Pulmonary artery endothelial cell (primary cell): ENCODE results near the gene BSND. TPM values are rescaled to one million over a fixed set of nuclear protein-coding genes. Genes with fewer than 3 reads are reported as not detected.
"Not testable (repeated sequence)": the region's sequence is repeated elsewhere in the genome, so short reads cannot be mapped to it uniquely, and the experiment has no call there.

Experiments used
- DNase-seq: peaks from one replicate; pipeline ENCODE4 v3.0.0-alpha.2; 2011; ENCODE audit warnings: low read depth, low spot score
- total RNA-seq: library from RNA; depleted of rRNA; stranded (reverse); fragments of >200 nt; gene quantifications from 2 replicates; pipeline ENCODE4 v1.2.3, GENCODE V29; 2014

Gene BSND
- total RNA-seq = not detected in 2 replicates

DNA sequence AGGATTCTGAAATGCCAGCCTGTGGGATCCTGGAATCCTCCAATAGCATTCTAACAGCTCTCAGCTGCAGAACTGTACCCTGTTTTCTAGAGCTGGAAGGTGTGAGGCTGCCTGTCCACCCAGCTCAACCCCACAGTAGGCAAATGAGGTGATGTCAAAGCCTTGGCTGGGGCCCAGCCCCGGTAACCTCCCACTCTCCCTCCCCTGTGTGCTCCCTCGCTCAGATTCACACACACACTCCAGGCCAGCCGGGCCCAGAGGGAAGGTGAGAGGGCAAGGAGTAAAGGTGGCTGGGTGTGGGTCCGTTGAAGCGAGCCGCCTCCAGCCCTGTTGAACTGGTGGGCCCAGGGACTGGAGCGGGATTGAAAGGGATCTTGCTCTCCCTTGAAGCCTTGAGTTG lies at the start of gene BSND:
Gene BSND, plus strand, starts transcription at position 257 of the 400 bp plus-strand sequence. CDS start 254 bp downstream, outside the sequence.
- no peak for DNase-seq

DNA sequence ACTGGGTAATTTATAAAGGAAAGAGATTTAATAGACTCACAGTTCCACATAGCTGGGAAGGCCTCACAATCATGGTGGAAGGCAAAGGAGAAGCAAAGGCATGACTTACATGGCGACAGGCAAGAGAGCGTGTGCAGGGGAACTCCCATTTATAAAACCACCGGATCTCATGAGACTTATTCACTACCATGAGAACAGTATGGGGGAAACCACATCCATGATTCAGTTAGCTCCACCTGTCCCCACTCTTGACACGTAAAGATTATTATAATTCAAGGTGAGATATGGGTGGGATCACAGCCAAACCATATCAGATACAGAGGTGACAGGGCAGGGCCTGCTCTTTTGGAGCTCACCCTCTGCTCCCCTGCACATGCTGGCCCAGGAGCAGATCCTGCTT lies 49.7 kb upstream of the BSND start:
- DNase-seq = no peak

DNA sequence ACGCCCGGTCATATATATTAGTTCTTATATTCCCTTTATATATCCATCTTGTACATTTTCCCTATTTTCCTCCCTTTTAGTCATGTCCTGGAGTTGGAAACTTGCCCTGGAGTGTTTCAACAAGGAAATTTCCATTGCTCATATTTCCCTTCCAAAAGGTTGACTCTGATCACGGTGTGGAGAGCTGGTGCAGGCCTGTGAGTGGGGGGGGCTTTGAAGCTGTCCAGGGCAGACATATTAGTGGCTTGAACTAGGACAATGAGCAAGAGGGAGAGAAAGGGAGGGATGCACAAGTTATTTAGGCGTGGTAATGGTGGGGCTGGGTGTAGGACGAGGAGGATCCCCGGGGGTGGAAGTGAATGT lies 48.7 kb upstream of the BSND start:
- DNase-seq = peak; percentile 27

DNA sequence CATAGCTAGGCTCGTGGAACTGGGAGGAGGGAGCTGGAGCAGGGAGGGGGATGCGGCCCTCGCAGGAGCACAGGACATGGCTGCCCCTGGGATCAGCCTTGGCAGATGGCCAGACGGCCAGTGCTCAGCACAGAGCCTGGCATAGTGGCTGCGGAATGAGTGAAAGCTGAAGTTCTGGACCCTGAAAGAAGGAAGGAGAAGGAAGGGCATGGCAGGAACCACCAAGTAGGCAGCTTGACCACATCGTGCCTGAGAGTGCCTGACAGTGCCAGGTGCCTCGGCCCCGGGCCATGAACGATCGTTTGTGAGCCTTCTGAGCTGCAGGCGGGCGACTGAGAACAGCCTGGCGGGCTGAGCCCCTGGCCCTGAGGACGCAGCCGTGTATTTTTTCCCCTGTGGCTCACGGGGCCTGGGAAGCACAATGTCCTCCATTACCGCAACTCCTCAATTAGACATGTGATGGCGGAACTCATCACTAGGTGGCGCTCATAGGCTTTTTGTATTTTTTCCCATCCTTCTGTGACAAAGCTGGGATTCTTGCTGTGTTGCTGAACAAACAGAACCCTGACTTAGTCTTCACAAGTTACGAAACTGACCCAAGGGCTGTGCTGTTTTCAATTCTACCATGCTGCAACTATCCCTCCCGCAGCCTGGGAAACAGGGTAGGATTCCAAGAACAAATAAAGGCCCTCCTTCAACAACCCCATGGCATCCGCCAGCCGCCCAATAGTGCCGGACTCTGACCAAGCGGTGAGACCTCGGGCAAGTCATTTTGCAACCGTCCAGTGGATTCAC lies 48.2 kb upstream of the BSND start:
- DNase-seq = peak; percentile 37

DNA sequence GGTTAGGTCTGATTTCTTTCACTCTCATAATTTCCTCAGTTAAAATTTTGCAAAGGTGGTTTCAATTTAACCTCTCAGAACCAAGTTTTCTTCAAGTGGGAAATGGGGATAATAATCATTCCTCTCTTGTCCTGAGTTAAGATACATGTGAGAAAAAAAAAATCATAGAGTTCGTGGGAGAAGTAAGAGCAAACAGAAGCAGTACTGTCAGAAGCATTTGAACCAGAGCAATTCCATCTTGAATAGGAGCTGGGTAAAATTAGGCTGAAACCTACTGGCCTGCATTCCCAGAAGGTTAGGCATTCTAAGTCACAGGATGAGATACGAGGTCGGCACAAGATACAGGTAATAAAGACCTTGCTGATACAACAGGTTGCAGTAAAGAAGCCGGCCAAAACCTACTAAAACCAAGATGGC lies 46.9 kb upstream of the BSND start:
- DNase-seq = no peak

DNA sequence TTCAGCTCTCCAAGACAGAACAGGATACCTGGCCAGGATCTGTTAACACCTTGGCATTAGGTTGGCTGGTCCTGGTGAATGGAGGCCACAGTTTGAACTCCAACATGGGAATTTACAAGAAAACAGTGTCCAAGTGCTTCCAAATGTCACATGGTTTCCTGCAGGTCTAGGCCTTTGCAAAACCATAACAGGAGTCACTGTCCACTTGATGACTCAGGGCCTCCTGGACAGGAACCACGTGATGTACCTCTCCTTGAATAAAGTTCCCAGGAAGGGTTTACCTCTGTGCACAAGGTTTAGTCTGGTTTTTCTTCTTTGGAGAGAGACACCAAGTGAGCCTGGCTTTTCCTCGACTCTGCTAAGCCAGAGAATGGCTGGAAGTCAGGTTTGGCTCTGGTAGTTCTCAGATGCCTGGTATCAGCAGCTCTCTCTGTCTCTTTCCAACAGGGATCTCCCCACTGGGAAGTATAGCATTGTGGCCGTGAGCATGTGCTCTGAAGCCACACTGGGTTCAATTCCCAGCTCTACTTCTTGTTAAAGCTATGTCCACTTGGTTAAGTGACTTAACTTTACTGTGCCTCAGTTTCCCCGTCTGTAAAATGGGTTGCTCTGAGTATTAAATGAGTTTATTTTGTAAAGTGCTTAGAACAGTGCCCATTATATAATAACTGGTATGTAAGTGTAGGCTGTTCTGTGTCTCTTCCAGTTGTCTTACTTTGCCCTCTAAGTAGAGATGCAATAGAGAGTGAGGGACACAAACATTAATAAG lies 45.6 kb upstream of the BSND start:
- DNase-seq = no peak

DNA sequence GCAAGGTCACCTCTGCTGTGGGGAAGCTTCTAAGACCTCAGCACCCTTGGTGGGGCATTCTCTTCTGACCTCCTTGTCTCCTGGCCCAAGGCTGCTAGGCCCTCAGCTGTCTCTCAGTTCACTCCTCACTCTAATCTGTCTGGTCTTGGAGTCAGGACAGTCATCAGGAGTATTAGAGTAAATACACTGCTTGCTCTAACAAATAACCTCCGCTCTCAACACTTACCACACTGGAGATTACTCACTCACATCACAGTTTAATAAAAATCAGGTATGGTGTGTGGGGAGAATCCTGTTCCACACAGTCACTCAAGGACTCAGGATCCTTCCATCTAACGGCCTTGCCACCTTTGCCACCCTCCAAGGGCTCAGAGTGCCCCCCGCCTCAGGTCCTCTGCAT lies 44.9 kb upstream of the BSND start:
- no peak for DNase-seq

DNA sequence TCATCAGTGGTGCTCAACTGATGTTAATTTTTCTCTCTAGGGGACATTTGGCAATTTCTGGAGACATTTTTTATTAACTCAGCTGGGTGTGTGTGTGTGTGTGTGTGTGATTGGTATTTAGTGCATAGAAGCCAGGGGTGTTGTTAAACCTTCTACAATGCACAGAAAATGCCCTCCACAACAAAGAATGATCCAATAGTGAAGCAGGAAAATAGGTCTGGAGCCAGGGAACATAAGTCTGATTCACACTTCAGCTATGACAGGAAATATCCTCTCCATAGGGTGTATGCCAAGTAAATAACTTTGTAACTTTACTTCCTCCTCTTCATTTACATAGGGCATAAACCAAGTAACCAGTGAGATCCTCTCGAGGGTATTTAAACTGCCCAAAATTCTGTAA lies 43.4 kb upstream of the BSND start:
- peak; percentile 76 for DNase-seq

DNA sequence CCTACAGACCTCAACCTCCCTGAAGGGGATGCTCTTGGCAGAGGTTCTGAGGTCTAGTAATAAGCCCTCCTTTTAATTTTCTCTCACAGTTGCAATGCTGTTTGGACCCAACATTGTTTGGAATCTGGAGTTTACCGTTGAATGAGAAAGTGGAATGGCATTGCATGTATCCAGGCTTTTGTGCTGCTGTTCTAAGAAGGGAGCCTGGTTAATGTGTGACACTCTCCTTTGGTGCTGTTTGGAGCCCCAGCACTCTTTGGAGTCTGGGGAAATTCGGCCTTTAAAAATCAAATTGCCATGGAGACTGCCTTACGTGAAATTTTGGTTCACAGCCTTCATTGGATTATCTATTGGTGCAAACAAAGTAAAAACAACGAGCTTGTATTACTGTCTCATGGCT lies 42.0 kb upstream of the BSND start:
- DNase-seq = no peak

DNA sequence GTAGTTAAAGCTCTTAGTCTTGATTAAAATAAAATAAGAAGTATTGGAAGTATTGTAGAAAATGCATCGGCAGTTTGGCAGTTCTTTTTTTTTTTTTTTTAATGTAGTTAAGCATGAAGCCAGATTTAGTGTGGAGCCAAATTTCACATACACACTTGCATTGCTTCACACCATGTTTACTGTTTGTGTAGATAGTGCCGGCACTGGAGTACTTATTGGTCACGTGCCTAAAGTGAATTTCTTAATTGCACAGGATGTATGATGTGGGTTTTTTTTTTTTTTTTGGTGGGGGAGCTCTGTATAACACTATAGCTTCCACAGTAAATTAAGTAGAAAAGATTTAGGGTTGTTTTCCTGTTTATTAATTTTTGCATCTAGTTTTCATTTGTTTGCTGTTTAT lies 39.5 kb upstream of the BSND start:
- DNase-seq = no peak

DNA sequence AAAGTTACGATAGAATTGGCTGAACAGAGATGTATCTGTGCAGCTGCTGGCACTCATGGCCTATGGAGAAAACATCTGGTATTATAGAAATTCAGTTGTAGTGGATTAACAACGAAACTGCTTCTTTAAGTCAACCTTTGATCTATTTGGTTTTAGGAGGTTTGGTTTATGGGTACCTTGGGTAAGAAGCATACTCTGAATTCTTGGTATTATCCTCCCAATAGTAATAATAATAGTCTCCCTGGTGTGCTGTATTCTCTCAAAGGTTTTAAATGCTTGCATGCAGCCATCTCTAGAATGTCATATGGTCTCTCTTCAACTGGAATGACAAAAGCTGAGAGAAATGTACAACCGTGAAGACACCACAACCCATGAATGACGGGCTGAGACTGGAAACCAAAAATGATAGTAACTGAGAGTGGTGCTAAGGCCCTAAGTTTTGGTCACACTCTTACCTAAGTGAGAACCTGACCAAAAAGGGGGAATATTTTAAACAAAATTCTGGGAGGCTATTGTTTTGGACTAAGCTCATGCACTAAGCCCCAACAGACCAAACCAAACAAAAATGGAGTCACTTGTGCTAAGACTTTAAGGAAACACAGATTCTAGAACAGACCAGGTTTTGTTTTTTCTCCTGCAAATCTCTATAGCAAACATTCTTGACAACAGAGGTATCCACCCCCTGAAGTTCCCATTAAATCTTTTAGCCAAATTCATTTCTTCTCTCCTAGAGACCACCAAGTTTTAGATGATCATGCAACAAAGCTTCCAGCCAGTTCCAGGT lies 35.9 kb upstream of the BSND start:
- DNase-seq = no peak

DNA sequence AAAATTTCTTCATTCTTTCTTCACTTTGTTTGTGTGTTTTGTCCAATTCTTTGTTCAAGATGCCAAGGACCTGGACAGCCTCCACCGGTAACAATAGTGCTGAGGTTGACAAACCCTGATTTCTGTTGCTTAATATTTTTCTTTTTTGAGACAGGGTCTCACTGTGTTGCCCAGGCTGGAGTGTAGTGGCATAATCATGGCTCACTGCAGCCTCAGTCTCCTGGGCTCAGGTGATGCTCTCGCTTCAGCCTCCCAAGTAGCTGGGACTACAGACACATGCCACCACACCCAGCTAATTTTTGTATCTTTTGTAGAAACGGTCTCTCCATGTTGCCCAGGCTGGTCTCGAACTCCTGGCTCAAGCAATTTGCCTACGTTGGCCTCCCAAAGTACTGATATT lies 34.9 kb upstream of the BSND start:
- DNase-seq = not testable (repeated sequence)

DNA sequence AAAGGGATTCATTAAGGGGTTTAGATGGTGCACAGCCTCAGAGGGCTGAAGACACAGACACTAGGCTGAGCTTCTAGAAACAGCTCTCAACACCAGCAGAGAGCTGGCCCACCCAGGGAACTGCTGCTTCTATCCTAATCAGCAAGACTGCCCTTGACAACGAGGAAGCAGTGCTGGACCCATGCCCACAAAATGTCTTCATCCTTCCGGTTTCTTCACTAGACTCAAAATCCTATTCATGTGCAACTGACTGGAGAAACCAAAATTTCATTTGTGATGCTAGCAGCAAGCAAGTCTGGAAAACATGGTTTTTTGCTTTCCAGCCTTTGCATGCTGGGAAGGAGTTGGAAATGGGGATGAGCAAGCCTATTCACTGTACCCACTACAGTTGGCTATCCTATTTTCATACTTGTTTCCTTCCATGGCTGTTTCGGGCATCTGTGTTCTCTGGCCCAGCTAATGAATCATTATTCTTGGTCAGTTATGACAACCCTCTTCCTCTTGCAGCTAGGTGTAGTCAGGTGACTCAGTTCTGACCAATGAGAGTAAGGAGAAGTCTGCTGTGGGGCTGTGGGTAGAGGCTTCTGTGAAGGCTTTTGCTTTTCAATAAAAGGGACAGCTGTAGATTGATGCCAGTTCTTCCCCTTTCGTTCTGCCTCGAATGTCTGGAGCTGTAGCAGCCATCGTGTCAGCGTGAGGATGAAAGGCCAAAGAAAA lies 33.0 kb upstream of the BSND start:
- DNase-seq = no peak

DNA sequence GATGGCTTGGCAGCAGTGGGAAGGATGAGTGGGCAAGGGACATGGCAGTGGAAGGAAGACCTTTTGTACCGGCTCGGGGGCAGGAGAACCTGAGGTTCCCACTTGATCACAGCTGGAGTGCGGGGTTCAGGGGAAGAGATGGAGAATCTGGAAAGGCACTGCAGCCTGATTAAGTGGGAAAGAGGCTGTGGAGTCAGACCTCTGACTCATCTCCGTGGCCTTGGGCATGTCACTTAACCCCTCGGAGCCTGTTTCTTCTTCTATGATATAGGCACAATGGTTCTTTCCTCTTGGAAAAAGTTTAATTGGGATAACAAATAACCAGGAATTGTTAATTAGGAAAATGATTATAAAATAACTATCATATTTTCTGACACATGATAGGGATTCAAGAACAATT lies 31.4 kb upstream of the BSND start:
- DNase-seq = no peak

DNA sequence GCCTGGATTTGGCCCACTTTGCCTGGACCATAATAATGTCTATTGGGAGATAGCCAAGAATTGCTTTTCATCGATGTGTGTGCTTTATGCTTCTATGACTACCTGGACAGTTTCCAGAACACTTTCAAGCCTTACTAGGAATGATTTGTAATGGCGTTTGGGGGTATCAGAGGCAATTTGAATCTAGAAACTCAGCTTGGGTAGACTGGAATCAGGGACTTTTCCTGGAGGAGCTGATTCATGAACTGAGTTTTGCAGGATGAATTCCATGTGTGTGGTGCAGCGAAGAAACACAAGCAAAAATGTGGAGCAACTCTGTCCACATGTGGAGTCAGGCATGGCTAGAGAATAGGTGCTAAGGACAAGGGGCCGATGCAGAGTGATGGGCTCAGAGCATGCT lies 30.2 kb upstream of the BSND start:
- DNase-seq = no peak

DNA sequence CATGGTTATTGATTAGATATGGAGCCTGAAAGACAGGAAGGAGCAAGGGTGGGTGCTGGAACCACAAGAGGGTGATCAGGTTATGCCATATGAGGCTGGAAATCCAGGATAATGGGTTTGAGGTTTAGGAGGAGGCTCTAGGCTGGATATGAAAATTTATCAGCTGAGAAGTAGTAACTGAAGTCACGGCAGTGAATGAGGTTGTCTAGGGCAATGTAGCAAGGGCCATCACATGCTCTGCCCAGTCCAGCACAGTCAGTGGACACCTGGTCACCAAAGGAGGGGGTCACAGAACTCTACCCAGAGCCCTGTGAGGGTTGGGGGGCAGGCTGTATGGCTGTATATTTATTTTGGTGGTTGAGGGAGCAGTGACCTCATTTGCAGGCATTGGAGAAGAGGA lies 28.9 kb upstream of the BSND start:
- no peak for DNase-seq

DNA sequence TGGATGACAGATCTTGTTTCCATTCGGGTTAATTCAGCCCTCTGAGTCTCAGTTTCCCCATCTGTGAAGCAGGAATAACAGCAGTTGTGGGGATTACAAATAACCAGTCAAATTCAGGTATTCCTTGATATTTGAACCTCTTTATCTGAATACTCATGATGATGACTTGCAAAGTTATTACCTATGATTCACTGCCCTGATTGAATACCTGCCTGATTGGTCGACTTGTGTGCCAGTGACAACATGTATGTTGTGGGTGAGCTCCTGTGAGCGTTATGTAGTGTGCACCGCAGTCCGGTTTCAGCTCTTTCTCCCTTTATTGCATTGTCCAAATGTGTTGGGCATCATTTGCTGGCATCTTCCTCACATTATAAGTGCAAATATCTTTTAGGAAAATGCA lies 27.8 kb upstream of the BSND start:
- DNase-seq = no peak

DNA sequence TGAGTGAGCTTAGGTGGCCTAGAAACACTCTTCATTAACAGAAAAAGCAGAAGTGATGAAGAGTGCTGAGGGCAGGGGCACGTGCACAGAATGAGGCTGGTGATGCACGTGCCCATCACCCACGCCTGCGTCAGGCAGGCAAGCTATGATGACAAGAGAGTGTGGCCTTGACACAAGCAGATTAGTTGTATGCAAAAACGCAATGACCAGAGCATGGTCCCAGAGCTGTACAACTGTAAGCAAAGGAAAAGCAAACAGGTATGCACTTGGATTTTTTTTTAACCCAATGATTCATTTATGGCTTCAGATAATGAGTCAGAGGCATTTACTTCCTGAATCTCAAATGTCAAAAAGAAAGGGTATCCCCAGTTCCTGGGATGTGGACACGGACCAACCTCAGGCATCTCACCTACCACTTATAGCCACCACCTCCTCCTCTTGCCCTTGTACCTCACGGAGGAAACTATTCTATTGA lies 27.4 kb upstream of the BSND start:
- no peak for DNase-seq

DNA sequence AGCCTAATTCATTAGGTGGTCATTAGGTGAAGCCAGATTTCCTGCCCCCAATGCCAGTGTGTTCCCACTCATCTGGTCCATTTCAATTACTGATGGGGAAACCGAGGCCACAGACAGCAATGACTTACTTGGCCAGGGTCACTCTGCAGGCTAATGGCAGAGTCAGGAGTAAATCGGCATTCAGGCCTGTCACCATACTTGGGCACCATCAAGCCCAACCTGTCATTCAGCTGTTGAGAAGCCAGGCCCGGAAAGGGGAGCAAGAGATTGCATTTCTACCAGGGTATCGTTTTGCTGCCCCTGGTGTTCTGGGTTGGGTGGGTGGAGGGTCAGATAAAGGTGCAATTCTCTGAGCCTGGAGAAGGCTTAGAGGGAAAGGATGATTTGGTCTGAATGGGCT lies 26.3 kb upstream of the BSND start:
- no peak for DNase-seq

DNA sequence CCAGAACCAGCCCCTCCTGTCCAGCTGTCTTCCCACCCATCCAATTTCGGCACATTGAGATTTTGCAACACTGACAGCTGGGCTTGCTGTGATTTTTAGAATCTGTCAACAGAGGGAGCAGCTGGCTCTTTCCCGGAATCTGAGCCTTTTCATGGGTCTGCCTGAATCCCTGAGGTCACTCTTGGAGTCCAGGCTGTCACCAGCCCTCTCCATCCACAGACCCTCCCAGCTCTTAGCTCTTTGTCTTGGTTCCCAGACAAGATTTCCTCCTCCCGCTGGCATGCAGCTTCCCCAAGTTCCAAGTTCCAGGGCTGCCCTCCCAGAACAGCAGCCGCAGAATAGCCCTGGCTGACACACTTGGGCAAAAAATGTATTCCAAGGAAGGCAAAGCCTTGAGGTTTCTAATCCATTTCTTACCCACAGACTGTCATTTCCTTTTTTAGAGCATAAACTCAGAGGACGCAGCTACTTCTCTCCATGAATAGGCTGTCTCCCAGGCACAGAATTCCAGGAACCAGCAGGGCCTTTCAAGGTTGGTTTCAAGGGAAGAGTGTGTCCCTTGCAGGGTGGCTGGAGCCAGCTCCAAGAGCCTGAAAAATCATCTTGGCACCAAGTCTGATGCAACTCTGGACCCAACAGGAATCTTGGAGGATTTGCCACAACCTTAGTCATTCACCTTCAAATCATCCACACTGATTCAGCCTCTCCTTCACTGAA lies 25.4 kb upstream of the BSND start:
- no peak for DNase-seq
